MCF 10A (cell line): ENCODE results near the gene RPTOR. TPM values are rescaled to one million over a fixed set of nuclear protein-coding genes. Genes with fewer than 3 reads are reported as not detected.

Experiments
- BruUV-seq: library from RNA; stranded (reverse); fragments of 400-500 nt; replicated peaks from 2 replicates; lab custom pipeline; 2021; lab: Mats Ljungman, UMichigan
- CTCF ChIA-PET: fragments of 300-600 bp; sonication (Branson Sonifier 250); formaldehyde crosslinking; extraction: SDS; loops from one replicate; lab custom pipeline; 2021; ENCODE audit warnings: antibody characterized with exemption, inconsistent platforms; lab: Yijun Ruan, JAX
- POLR2A ChIA-PET: fragments of 300-600, 350-650 bp; sonication (Branson Sonifier 250); formaldehyde crosslinking; extraction: SDS; loops from one replicate; lab custom pipeline; 2020; ENCODE audit warnings: antibody characterized with exemption, inconsistent platforms; lab: Yijun Ruan, JAX
- DNase-seq: peaks from one replicate; pipeline ENCODE4 v3.0.0-alpha.2; 2018; ENCODE audit not compliant: unreplicated experiment
- H3K27ac Mint-ChIP-seq: one replicate; pipeline ENCODE4 v1.8.0; 2022; ENCODE audit warnings: mild to moderate bottlenecking, low read depth, mixed read lengths; ENCODE audit not compliant: unreplicated experiment
- H3K27me3 Mint-ChIP-seq: one replicate; pipeline ENCODE4 v1.8.0; 2022; ENCODE audit warnings: mixed read lengths; ENCODE audit not compliant: insufficient read depth, unreplicated experiment
- H3K36me3 Mint-ChIP-seq: one replicate; pipeline ENCODE4 v1.8.0; 2022; ENCODE audit warnings: mild to moderate bottlenecking, moderate library complexity, mixed read lengths; ENCODE audit not compliant: insufficient read depth, unreplicated experiment
- H3K4me1 Mint-ChIP-seq: one replicate; pipeline ENCODE4 v1.8.0; 2022; ENCODE audit warnings: mixed read lengths; ENCODE audit not compliant: insufficient read depth, unreplicated experiment
- H3K4me3 Mint-ChIP-seq: one replicate; pipeline ENCODE4 v1.8.0; 2022; ENCODE audit warnings: mild to moderate bottlenecking, moderate library complexity, mixed read lengths; ENCODE audit not compliant: unreplicated experiment
- H3K9me3 Mint-ChIP-seq: one replicate; pipeline ENCODE4 v1.8.0; 2022; ENCODE audit warnings: mixed read lengths; ENCODE audit not compliant: unreplicated experiment
- CTCF ChIP-seq: fragments of 200-600 bp; IDR thresholded peaks from one replicate; pipeline ENCODE4 v1.8.0; 2022; ENCODE audit warnings: antibody characterized with exemption, mild to moderate bottlenecking; ENCODE audit not compliant: unreplicated experiment
- intact Hi-C: fragments of 100-400 bp; cut with micrococcal nuclease; formaldehyde crosslinking; loops from 2 replicates; pipeline ENCODE4 v1.14.1; 2022
- total RNA-seq: library from RNA; stranded (reverse); gene quantifications from 2 replicates; pipeline ENCODE4 v1.2.3, GENCODE V29; 2022

Gene RPTOR
- total RNA-seq, 1 experiment from 2014 or later: 41.3 TPM

- Mint-ChIP-seq H3K4me1 (no peaks in the 10 kb centered on the region), H3K27ac (no peak overlapping the region), H3K4me3 (no peak overlapping the region), H3K9me3 (peaks cover 19% of the 10 kb centered on the region), H3K27me3 (no peaks in the 10 kb centered on the region), H3K36me3 (peaks cover 5% of the 10 kb centered on the region)
- no peak for TF ChIP-seq CTCF
- intact Hi-C loops: no loop called here
- no peak for DNase-seq
- POLR2A ChIA-PET: interaction anchor here (0.7 to 1.1 kb wide), 2 partner anchors 19 to 51 kb away, joined by 3 read pairs; no protein-coding TSS in a partner anchor
- CTCF ChIA-PET: interaction anchor here (0.5 kb wide), 1 partner anchor 965 kb away, joined by 3 read pairs; no protein-coding TSS in a partner anchor
- BruUV-seq: no TSS peak
Measured at GRCh38 chr17:80805032-80805751, 260.6 kb downstream of the RPTOR start.

GRCh38 chr17:80807014-80807413, 262.4 kb downstream of the RPTOR start:
- intact Hi-C loops: no loop called here
- Mint-ChIP-seq H3K27ac (no peak overlapping the region), H3K9me3 (peaks cover 19% of the 10 kb centered on the region), H3K36me3 (peaks cover 4% of the 10 kb centered on the region), H3K4me1 (peaks cover 6% of the 10 kb centered on the region), H3K27me3 (no peaks in the 10 kb centered on the region), H3K4me3 (no peak overlapping the region)
- TF ChIP-seq CTCF: no peak
- ChIA-PET CTCF (no interaction called here), POLR2A (interaction anchor here (0.7 to 1.1 kb wide), 2 partner anchors 20 to 90 kb away, joined by 3 to 5 read pairs; no protein-coding TSS in a partner anchor)
- no TSS peak for BruUV-seq
- no peak for DNase-seq

GRCh38 chr17:80807882-80808281, 263.2 kb downstream of the RPTOR start:
- Mint-ChIP-seq H3K27ac (no peak overlapping the region), H3K4me1 (peaks cover 6% of the 10 kb centered on the region), H3K4me3 (no peak overlapping the region), H3K9me3 (peaks cover 19% of the 10 kb centered on the region), H3K27me3 (no peaks in the 10 kb centered on the region), H3K36me3 (no peaks in the 10 kb centered on the region)
- POLR2A ChIA-PET: interaction anchor here (1.1 kb wide), 1 partner anchor 19 kb away, joined by 3 read pairs; no protein-coding TSS in a partner anchor
- TF ChIP-seq CTCF: no peak
- no TSS peak for BruUV-seq
- intact Hi-C loops: no loop called here
- no peak for DNase-seq
- CTCF ChIA-PET: no interaction called here
